NB4 (cell line): ENCODE data around the gene PKDCC.

ENCODE experiments used
- MYC ChIP-seq: IDR thresholded peaks from 2 replicates; pipeline ENCODE4 v1.6.1; 2011; ENCODE audit warnings: low read depth, low read length
- POLR2A ChIP-seq: IDR thresholded peaks from 2 replicates; pipeline ENCODE4 v1.6.1; 2011; ENCODE audit warnings: mild to moderate bottlenecking; ENCODE audit not compliant: insufficient read length; ENCODE audit errors: extremely low read depth
- TF ChIP-seq, protein P1 (sequence below): IDR thresholded peaks from one replicate; pipeline ENCODE4 v1.5.1; 2012; ENCODE audit warnings: low read depth, low read length

DNA sequence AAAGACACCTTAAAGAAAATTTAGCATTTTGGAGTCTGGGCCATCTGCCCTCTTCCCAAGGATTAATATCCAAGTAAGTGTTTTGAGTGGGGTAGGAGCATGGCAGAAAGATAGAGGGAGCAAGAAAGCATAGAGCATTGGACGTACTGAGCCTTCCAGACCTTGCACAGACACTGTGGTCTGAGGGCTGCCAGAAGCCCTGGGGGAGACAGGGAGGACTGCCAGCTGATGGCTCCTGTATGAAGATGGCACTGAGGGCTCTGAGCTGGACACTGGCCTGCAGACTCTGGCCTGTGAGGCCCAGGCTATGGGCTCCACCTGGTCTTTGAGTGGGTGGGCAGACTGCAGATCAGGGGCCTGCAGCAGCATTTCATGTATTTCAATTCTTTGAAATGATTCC is 2.9 kb upstream of the PKDCC start:
- no peak for TF ChIP-seq POLR2A
- TF ChIP-seq, protein P1, sequence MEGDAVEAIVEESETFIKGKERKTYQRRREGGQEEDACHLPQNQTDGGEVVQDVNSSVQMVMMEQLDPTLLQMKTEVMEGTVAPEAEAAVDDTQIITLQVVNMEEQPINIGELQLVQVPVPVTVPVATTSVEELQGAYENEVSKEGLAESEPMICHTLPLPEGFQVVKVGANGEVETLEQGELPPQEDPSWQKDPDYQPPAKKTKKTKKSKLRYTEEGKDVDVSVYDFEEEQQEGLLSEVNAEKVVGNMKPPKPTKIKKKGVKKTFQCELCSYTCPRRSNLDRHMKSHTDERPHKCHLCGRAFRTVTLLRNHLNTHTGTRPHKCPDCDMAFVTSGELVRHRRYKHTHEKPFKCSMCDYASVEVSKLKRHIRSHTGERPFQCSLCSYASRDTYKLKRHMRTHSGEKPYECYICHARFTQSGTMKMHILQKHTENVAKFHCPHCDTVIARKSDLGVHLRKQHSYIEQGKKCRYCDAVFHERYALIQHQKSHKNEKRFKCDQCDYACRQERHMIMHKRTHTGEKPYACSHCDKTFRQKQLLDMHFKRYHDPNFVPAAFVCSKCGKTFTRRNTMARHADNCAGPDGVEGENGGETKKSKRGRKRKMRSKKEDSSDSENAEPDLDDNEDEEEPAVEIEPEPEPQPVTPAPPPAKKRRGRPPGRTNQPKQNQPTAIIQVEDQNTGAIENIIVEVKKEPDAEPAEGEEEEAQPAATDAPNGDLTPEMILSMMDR: no peak
- TF ChIP-seq MYC: no peak
